Suprapubic skin (tissue), 4 donors: ENCODE results near the gene BPHL. TPM values are rescaled to one million over a fixed set of nuclear protein-coding genes. Genes with fewer than 3 reads are reported as not detected.
"Not testable (repeated sequence)": the region's sequence is repeated elsewhere in the genome, so short reads cannot be mapped to it uniquely, and the experiment has no call there.

Source experiments
- DNase-seq, 2 donors: peaks; one replicate each; pipeline ENCODE4 v3.0.0-alpha.2; 2019; ENCODE audit warnings: low spot score in 2 of 2
- H3K27ac ChIP-seq: fragments of 200-600 bp; sonication (generic); one replicate; pipeline ENCODE4 v1.5.1; 2019
- H3K27me3 ChIP-seq: fragments of 200-600 bp; sonication (generic); one replicate; pipeline ENCODE4 v1.5.1; 2019
- H3K36me3 ChIP-seq: fragments of 200-600 bp; sonication (generic); one replicate; pipeline ENCODE4 v1.5.1; 2019
- H3K4me1 ChIP-seq: fragments of 200-600 bp; sonication (generic); one replicate; pipeline ENCODE4 v1.5.1; 2019
- H3K4me3 ChIP-seq: fragments of 200-600 bp; sonication (generic); one replicate; pipeline ENCODE4 v1.5.1; 2019; ENCODE audit warnings: mild to moderate bottlenecking
- H3K9me3 ChIP-seq: fragments of 200-600 bp; sonication (generic); one replicate; pipeline ENCODE4 v1.5.1; 2019
- CTCF ChIP-seq, 2 donors: fragments of 200-600 bp in 1 of 2; fragments of 450-650 bp in 1 of 2; sonication (generic) in 1 of 2; IDR thresholded peaks; one replicate each; pipeline ENCODE4 v1.5.1; 2016 to 2019; ENCODE audit warnings: antibody characterized with exemption in 2 of 2, mild to moderate bottlenecking in 1 of 2, moderate library complexity in 1 of 2
- EP300 ChIP-seq: sonication (generic); formaldehyde crosslinking; IDR thresholded peaks from one replicate; pipeline ENCODE4 v1.6.1; 2017; ENCODE audit warnings: antibody characterized with exemption
- POLR2A ChIP-seq, 2 donors: fragments of 450-650 bp; IDR thresholded peaks; one replicate each; pipeline ENCODE4 v1.6.1; 2017; ENCODE audit warnings: antibody characterized with exemption in 2 of 2, mild to moderate bottlenecking in 2 of 2, moderate library complexity in 2 of 2
- POLR2AphosphoS5 ChIP-seq, 3 donors: sonication (generic); formaldehyde crosslinking; IDR thresholded peaks; one replicate each; pipeline ENCODE4 v1.6.1; 2017; ENCODE audit warnings: antibody characterized with exemption in 3 of 3
- WGBS: methylation state at CpG from one replicate; pipeline ENCODE4 v1.1.5; 2018; 5-methylcytosine and 5-hydroxymethylcytosine counted together
- total RNA-seq, 4 donors: library from RNA; depleted of rRNA; stranded (reverse); fragments of >200 nt; gene quantifications; one replicate each; pipeline ENCODE4 v1.1.0, GENCODE V29; 2016

BPHL gene
- total RNA-seq, 4 donors from 2014 or later = 16.1 to 24.5 (median 20.3) TPM

DNA sequence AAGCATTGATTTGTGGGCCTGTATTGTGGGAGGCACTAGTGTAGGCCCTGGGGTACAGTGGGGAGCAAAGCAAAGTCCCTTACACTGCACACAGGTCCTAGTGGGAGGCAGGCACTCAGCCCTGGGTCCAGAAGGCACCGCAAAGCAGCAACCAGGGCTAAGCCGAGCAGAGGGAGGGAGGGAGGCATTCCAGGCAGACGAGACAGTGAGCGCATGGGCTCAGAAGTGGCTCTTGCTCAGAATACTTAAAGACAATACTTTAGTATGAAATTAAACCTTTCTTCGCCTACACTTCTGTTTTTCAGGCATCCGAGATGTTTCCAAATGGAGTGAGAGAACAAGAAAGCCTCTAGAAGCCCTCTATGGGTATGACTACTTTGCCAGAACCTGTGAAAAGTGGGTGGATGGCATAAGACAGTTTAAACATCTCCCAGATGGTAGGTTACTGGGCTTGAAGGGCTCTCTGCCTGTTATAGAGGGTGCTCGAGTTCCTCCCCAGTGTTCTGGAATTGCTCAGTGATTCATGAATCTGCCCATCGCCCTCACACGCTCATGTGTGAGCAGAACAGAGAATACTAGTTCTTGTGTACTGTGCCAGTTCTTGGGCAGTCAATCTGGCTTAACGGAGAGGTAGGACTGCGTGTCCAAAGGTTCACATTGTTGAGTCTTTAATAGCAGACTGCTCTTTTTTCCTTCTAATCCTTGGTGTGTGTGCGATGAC lies 18.7 kb downstream of the BPHL start:
- peak in 1 of 2 donors; percentile 31 for DNase-seq

DNA sequence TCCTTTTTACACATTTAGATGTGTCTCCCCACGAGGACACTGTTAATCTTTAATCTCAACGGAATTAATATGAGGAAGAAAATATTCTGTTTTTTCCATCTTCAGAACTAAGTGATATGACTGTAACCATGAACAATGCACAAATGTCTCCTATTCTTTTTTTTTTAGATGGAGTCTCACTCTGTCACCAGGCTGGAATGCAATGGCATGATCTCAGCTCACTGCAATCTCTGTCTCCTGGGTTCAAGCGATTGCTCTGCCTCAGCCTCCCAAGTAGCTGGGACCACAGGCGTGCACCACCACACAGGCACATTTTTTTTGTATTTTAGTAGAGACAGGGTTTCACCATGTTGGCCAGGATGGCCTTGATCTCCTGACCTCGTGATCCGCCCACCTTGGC lies 19.4 kb downstream of the BPHL start:
- H3K9me3 ChIP-seq, DNase-seq, H3K27ac ChIP-seq, H3K4me3 ChIP-seq, H3K27me3 ChIP-seq: not testable (repeated sequence)
- 90% methylated on average over 6 of the region's 6 CpGs for WGBS
- Histone ChIP-seq H3K4me1 (peaks cover 16% of the 10 kb centered on the region), H3K36me3 (peaks cover 74% of the 10 kb centered on the region)

More for the DNA sequence above, 18.7 kb downstream of the BPHL start:
- no peaks in the 10 kb centered on the region for H3K9me3 ChIP-seq
- no peak for TF ChIP-seq POLR2A (IDR thresholded peaks at IDR 0.05)
- TF ChIP-seq EP300 = no peak
- no peak for TF ChIP-seq CTCF (IDR thresholded peaks at IDR 0.05)
- TF ChIP-seq POLR2AphosphoS5 (IDR thresholded peaks at IDR 0.05) = no peak
- H3K36me3 ChIP-seq = peaks cover 74% of the 10 kb centered on the region
- H3K4me1 ChIP-seq = peaks cover 16% of the 10 kb centered on the region
- no peak overlapping the region for H3K4me3 ChIP-seq
- no peak overlapping the region for H3K27ac ChIP-seq
- 93% methylated on average over 12 of the region's 12 CpGs for WGBS
- no peaks in the 10 kb centered on the region for H3K27me3 ChIP-seq

- 61% methylated on average over 1 of the region's 1 CpG for WGBS
- Histone ChIP-seq H3K9me3 (no peaks in the 10 kb centered on the region), H3K27ac (no peak overlapping the region), H3K4me3 (no peak overlapping the region), H3K27me3 (no peaks in the 10 kb centered on the region), H3K4me1 (peaks cover 16% of the 10 kb centered on the region), H3K36me3 (peaks cover 74% of the 10 kb centered on the region)
- TF ChIP-seq POLR2AphosphoS5 (IDR thresholded peaks at IDR 0.05) (no peak), EP300 (no peak), POLR2A (IDR thresholded peaks at IDR 0.05) (no peak), CTCF (IDR thresholded peaks at IDR 0.05) (no peak)
- DNase-seq = no peak
Observed at GRCh38 chr6:3138341-3138740, 19.8 kb downstream of the BPHL start.

DNA sequence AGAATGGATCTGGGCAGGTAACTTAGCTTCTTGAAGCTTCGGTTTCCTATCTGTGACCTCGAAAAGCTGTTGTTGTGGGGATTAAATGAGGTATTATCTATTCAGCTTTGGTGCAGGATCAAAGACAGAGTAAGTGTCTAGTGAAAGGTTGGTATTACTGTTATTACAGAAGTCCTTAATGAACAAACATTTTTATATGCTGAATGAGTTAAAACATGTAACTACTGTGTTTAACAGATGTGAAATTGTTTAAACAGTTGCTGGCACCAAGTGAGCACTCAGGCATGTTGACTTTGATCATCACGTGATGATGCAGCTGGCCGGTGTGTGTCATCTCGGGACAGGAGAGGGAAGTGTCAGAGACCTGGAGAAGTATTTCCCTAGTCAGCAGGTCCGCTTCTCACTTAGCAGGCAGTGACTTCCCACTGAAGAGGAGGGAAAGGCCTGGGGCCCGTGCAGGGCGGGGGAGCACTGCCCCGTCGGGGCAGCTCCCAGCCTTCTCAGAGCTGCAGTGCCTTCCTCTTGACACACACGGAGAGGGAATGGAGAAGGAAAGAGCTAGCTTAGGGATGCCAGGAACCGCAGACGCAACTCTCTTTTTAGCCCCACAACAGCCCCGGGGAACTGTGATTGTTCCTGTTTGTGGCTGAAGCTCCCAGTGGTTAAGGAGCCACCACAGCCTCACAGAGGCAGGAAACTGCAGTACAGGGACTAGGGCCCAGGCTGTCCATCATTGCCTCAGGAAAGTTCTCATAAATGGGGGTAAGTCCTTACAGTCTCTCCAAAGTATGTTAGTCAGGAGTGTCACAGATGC lies 20.8 kb downstream of the BPHL start:
- Histone ChIP-seq H3K27me3 (no peaks in the 10 kb centered on the region), H3K9me3 (no peaks in the 10 kb centered on the region), H3K4me3 (no peak overlapping the region), H3K27ac (peak overlapping the region; percentile 19), H3K36me3 (peaks cover 76% of the 10 kb centered on the region), H3K4me1 (peaks cover 16% of the 10 kb centered on the region)
- TF ChIP-seq POLR2A (IDR thresholded peaks at IDR 0.05) (no peak), CTCF (IDR thresholded peaks at IDR 0.05) (no peak), POLR2AphosphoS5 (IDR thresholded peaks at IDR 0.05) (no peak), EP300 (no peak)
- peak; percentile 79 for DNase-seq
- 43% methylated on average over 12 of the region's 14 CpGs for WGBS

DNA sequence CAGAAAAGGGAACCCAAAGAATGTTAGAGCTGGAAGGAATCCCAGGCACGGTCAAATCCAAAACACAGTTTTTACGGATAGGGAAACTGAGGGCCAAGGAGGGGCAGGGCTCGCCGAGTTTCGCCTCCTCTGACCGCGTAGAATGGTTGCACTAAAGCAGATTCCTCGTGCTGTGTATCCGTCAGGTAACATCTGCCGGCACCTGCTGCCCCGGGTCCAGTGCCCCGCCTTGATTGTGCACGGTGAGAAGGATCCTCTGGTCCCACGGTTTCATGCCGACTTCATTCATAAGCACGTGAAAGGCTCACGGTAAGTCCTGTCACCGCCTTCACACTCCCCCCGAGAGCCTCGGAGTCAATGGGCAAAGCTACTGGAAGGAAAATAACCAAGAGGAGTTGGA lies 21.7 kb downstream of the BPHL start:
- WGBS = 95% methylated on average over 20 of the region's 20 CpGs
- H3K27ac ChIP-seq = no peak overlapping the region
- peak in 1 of 2 donors; percentile 65 for DNase-seq

More for the DNA sequence above, 21.7 kb downstream of the BPHL start:
- no peak for TF ChIP-seq CTCF (IDR thresholded peaks at IDR 0.05)
- TF ChIP-seq POLR2A (IDR thresholded peaks at IDR 0.05) = no peak
- no peak for TF ChIP-seq EP300
- Histone ChIP-seq H3K4me3 (no peak overlapping the region), H3K4me1 (peaks cover 16% of the 10 kb centered on the region), H3K27me3 (no peaks in the 10 kb centered on the region), H3K36me3 (peaks cover 70% of the 10 kb centered on the region), H3K9me3 (no peaks in the 10 kb centered on the region)
